ENCODE data around the gene FGF14. TPM values are rescaled to one million over a fixed set of nuclear protein-coding genes. Genes with fewer than 3 reads are reported as not detected.
"Not testable (repeated sequence)": the region's sequence is repeated elsewhere in the genome, so short reads cannot be mapped to it uniquely, and the experiment has no call there.

The FGF14 gene
- total RNA-seq, 1 donor from 2014 or later: 1.4 TPM

- Histone ChIP-seq H4K20me1 (ENCODE audit: low read depth) (no peaks in the 10 kb centered on the region), H3K27me3 (no peaks in the 10 kb centered on the region), H3K79me2 (ENCODE audit: low read depth) (no peaks in the 10 kb centered on the region), H3F3A (ENCODE audit: low read depth) (no peaks in the 10 kb centered on the region), H3K9me3 (ENCODE audit: low read depth) (no peaks in the 10 kb centered on the region), H2AFZ (replicated peaks) (no peak overlapping the region), H3K4me2 (no peak overlapping the region), H3K27ac (no peak overlapping the region), H3K36me3 (no peaks in the 10 kb centered on the region), H3K9ac (no peak overlapping the region), H3K4me1 (peaks cover 6% of the 10 kb centered on the region), H3K4me3 (no peak overlapping the region)
- Mint-ChIP-seq H3K4me3 (no peak overlapping the region), H3K27me3 (ENCODE audit: insufficient read depth, low read depth) (peaks cover 2% of the 10 kb centered on the region), H3K36me3 (no peaks in the 10 kb centered on the region), H3K27ac (no peak overlapping the region), H3K9me3 (no peaks in the 10 kb centered on the region), H3K4me1 (peaks cover 13% of the 10 kb centered on the region)
- no peak for TF ChIP-seq EZH2phosphoT487 (IDR thresholded peaks at IDR 0.05)
- TF ChIP-seq, protein P1, sequence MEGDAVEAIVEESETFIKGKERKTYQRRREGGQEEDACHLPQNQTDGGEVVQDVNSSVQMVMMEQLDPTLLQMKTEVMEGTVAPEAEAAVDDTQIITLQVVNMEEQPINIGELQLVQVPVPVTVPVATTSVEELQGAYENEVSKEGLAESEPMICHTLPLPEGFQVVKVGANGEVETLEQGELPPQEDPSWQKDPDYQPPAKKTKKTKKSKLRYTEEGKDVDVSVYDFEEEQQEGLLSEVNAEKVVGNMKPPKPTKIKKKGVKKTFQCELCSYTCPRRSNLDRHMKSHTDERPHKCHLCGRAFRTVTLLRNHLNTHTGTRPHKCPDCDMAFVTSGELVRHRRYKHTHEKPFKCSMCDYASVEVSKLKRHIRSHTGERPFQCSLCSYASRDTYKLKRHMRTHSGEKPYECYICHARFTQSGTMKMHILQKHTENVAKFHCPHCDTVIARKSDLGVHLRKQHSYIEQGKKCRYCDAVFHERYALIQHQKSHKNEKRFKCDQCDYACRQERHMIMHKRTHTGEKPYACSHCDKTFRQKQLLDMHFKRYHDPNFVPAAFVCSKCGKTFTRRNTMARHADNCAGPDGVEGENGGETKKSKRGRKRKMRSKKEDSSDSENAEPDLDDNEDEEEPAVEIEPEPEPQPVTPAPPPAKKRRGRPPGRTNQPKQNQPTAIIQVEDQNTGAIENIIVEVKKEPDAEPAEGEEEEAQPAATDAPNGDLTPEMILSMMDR (IDR thresholded peaks at IDR 0.05): no peak
- TF ChIP-seq EZH2 (IDR thresholded peaks at IDR 0.05): no peak
- no peak for DNase-seq (ENCODE audit: low spot score)
Measured at GRCh38 chr13:101841698-101842097, 560.1 kb downstream of the FGF14 start.

- Mint-ChIP-seq H3K9me3 (no peaks in the 10 kb centered on the region), H3K36me3 (no peaks in the 10 kb centered on the region), H3K27me3 (ENCODE audit: insufficient read depth, low read depth) (peaks cover 2% of the 10 kb centered on the region), H3K4me3 (no peak overlapping the region), H3K27ac (no peak overlapping the region), H3K4me1 (peaks cover 2% of the 10 kb centered on the region)
- Histone ChIP-seq H3K9ac (no peak overlapping the region), H3K79me2 (ENCODE audit: low read depth) (no peaks in the 10 kb centered on the region), H3K4me1 (no peaks in the 10 kb centered on the region), H3K36me3 (no peaks in the 10 kb centered on the region), H3K27ac (no peak overlapping the region), H3F3A (ENCODE audit: low read depth) (no peaks in the 10 kb centered on the region), H3K9me3 (ENCODE audit: low read depth) (no peaks in the 10 kb centered on the region), H2AFZ (replicated peaks) (no peak overlapping the region), H3K27me3 (no peaks in the 10 kb centered on the region), H3K4me3 (no peak overlapping the region), H4K20me1 (ENCODE audit: low read depth) (no peaks in the 10 kb centered on the region), H3K4me2 (no peak overlapping the region)
- DNase-seq (ENCODE audit: low spot score): no peak
- TF ChIP-seq, protein P1 (IDR thresholded peaks at IDR 0.05): no peak
- TF ChIP-seq EZH2phosphoT487 (IDR thresholded peaks at IDR 0.05) (no peak), EZH2 (IDR thresholded peaks at IDR 0.05) (no peak)
Measured at GRCh38 chr13:101838323-101838722, 563.5 kb downstream of the FGF14 start.

DNA sequence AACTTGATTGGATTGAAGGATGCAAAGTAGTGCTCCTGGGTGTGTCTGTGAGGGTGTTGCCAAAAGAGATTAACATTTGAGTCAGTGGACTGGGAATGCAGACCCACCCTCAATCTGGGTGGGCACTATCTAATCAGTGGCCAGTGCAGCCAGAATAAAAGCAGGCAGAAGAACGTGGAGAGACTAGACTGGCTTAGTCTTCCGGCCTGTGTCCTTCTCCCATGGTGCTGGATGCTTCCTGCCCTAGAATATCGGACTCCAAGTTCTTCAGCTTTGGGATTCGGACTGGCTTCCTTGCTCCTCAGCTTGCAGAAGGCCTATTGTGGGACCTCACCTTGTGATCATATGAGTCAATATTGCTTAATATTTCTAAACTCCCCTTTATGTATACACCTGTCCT is 564.1 kb downstream of the FGF14 start:
- not testable (repeated sequence) for DNase-seq (ENCODE audit: low spot score); H3K27ac ChIP-seq; H3K4me1 ChIP-seq; H3F3A ChIP-seq (ENCODE audit: low read depth); H3K9ac ChIP-seq; H3K4me1 Mint-ChIP-seq; H3K36me3 ChIP-seq; H4K20me1 ChIP-seq (ENCODE audit: low read depth); H3K27me3 Mint-ChIP-seq (ENCODE audit: insufficient read depth, low read depth); H3K4me3 ChIP-seq; H3K4me2 ChIP-seq; H3K79me2 ChIP-seq (ENCODE audit: low read depth); H2AFZ ChIP-seq (replicated peaks); H3K36me3 Mint-ChIP-seq; H3K4me3 Mint-ChIP-seq; H3K9me3 Mint-ChIP-seq; H3K9me3 ChIP-seq (ENCODE audit: low read depth); H3K27me3 ChIP-seq; H3K27ac Mint-ChIP-seq

- TF ChIP-seq EZH2phosphoT487 (IDR thresholded peaks at IDR 0.05) (no peak), EZH2 (IDR thresholded peaks at IDR 0.05) (no peak)
- TF ChIP-seq, protein P1 (IDR thresholded peaks at IDR 0.05): no peak
- H2AFZ ChIP-seq (replicated peaks): no peak overlapping the region
- H3K4me3 Mint-ChIP-seq: no peak overlapping the region
Measured at GRCh38 chr13:101837288-101837687, 564.6 kb downstream of the FGF14 start.

More at GRCh38 chr13:101837288-101837687, 564.6 kb downstream of the FGF14 start:
- H3K27ac ChIP-seq: no peak overlapping the region
- H3K9ac ChIP-seq: no peak overlapping the region
- DNase-seq (ENCODE audit: low spot score): no peak
- no peaks in the 10 kb centered on the region for H3F3A ChIP-seq (ENCODE audit: low read depth)
- Mint-ChIP-seq H3K36me3 (no peaks in the 10 kb centered on the region), H3K27me3 (ENCODE audit: insufficient read depth, low read depth) (peaks cover 2% of the 10 kb centered on the region), H3K9me3 (no peaks in the 10 kb centered on the region), H3K27ac (no peak overlapping the region), H3K4me1 (peaks cover 2% of the 10 kb centered on the region)
- H3K4me2 ChIP-seq: no peak overlapping the region
- H3K4me3 ChIP-seq: no peak overlapping the region
- H3K27me3 ChIP-seq: no peaks in the 10 kb centered on the region
- no peaks in the 10 kb centered on the region for H3K36me3 ChIP-seq
- H3K4me1 ChIP-seq: no peaks in the 10 kb centered on the region
- no peaks in the 10 kb centered on the region for H3K79me2 ChIP-seq (ENCODE audit: low read depth)
- no peaks in the 10 kb centered on the region for H4K20me1 ChIP-seq (ENCODE audit: low read depth)
- no peaks in the 10 kb centered on the region for H3K9me3 ChIP-seq (ENCODE audit: low read depth)

All from neural progenitor cell (in vitro differentiated cells).